ENCODE data around the gene DHX29.

DHX29 gene

DNA sequence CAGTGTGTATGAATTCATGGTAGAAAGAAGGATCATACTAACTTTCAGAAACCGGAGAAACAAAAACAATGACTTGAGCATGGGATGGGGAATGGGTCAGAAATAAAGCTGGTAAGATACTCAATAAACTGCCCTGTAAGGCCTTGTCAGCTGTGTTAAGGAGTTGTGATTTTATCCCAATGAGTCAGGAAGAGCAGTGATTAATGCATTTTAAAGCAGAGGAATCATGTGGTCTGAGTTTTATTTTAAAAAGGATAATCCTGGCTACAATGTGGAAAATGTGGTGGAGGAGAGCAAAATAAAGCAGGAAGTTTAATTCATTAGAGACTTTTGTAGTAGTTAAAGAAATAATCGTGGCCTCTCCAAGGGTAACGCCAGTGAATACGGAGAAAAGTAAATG is 28.7 kb downstream of the DHX29 start:
- TF ChIP-seq, protein P1, sequence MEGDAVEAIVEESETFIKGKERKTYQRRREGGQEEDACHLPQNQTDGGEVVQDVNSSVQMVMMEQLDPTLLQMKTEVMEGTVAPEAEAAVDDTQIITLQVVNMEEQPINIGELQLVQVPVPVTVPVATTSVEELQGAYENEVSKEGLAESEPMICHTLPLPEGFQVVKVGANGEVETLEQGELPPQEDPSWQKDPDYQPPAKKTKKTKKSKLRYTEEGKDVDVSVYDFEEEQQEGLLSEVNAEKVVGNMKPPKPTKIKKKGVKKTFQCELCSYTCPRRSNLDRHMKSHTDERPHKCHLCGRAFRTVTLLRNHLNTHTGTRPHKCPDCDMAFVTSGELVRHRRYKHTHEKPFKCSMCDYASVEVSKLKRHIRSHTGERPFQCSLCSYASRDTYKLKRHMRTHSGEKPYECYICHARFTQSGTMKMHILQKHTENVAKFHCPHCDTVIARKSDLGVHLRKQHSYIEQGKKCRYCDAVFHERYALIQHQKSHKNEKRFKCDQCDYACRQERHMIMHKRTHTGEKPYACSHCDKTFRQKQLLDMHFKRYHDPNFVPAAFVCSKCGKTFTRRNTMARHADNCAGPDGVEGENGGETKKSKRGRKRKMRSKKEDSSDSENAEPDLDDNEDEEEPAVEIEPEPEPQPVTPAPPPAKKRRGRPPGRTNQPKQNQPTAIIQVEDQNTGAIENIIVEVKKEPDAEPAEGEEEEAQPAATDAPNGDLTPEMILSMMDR (IDR thresholded peaks at IDR 0.05; ENCODE audit: low read depth, low read length, missing control alignments) = no peak
- DNase-seq (ENCODE audit: low read depth) = no peak
- H3K4me3 ChIP-seq (ENCODE audit: low read depth, low read length) = no peak overlapping the region

DNA sequence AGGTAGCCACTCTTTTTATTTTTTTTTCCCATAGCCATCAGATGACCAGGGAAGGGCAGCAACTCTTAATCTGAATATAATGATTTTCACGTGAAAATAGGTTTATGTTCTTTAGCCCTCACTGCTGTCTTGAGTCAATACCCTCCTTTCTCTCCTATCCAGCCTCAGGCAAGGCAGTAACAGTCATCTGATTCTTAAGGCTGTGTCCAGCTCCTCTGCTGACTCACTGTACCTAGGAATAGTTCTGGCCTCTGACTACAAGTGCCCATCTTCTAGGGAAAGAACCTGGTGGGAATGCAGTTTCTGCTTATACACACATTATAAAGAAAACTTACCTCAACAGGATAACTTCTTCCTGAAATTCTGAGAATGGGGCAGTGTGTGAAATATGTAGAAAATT is 30.7 kb downstream of the DHX29 start:
- no peak overlapping the region for H3K4me3 ChIP-seq (ENCODE audit: low read depth, low read length)
- TF ChIP-seq, protein P1 (IDR thresholded peaks at IDR 0.05; ENCODE audit: low read depth, low read length, missing control alignments) = no peak
- no peak for DNase-seq (ENCODE audit: low read depth)

DNA sequence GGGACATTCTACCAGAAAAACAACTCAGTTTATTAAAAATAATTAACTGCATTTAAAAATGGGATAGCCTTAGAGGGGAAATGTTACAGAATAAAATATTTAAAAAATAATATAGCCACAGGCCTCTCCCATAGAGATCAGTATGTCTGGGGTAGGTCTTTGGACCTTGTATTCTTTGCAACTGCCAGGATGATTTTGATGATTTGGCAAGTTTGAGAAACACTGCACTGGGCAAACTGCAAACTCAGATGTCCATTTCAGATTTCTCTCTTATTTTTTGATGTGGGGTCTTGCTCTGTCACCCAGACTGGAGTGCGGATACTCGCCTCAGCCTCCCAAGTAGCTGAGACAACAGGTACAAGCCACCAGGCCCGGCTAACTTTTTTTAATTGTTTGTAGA is 49.2 kb downstream of the DHX29 start:
- no peak overlapping the region for H3K4me3 ChIP-seq (ENCODE audit: low read depth, low read length)
- no peak for DNase-seq (ENCODE audit: low read depth)
- TF ChIP-seq, protein P1 (IDR thresholded peaks at IDR 0.05; ENCODE audit: low read depth, low read length, missing control alignments) = no peak

DNA sequence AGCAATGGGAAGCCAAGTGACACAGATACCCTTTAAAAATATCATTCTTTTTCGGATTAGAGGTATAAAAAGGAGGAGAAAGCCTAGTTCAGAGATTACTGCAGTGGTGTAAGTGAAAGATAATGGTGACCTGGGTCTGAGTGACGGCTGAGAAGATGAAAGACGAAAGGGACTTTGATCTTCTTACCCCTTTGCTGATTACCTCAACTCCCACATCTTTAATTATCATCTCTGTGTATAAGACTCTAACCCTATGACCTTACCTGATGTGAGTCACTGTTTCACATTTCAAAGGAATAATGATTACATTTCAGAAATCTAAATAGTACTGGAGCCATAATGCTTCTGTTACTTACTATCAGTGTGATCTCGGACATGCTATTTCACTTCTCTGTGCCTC is 52.7 kb downstream of the DHX29 start:
- H3K4me3 ChIP-seq (ENCODE audit: low read depth, low read length) = no peak overlapping the region
- DNase-seq (ENCODE audit: low read depth) = no peak
- TF ChIP-seq, protein P1 (IDR thresholded peaks at IDR 0.05; ENCODE audit: low read depth, low read length, missing control alignments) = no peak

DNA sequence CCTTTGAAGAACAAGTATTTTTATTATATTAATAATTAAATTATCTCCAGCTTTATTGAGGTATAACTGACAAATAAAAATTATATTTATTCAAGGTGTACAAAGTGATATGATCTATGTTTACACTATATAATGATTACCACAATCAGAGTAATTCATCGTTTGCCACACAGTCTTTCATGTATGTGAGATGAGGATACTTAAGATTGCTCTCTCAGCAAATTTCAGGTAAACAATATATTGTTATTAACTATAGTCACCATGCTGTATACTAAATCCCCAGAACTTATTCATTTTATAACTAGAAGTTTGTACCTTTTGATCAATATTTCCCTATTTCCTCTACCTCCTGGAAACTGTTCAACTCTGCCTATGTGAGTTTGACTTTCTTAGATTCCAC is 57.4 kb downstream of the DHX29 start:
- TF ChIP-seq, protein P1 (IDR thresholded peaks at IDR 0.05; ENCODE audit: low read depth, low read length, missing control alignments) = no peak
- DNase-seq (ENCODE audit: low read depth) = no peak
- no peak overlapping the region for H3K4me3 ChIP-seq (ENCODE audit: low read depth, low read length)

DNA sequence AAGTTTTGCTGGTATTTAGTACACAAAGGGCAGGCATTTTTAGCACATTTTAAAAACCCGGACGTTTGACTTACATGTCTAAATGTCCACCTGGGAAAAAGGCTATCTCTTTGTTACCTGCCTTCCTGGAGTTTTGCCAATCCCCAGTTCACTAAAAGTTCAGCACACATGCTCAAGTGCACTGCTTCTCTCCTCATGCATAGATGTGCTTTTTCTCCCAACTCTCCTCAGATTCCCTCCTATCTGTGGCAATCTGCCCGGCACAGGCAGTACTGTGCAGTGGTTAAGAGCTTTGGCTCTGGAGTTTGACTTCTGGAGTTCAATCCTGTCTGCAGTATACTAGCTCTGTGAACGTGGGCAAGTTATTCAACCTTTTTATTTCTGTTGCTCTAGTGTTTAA is 65.7 kb downstream of the DHX29 start:
- TF ChIP-seq, protein P1 (IDR thresholded peaks at IDR 0.05; ENCODE audit: low read depth, low read length, missing control alignments) = no peak
- DNase-seq (ENCODE audit: low read depth) = no peak
- H3K4me3 ChIP-seq (ENCODE audit: low read depth, low read length) = no peak overlapping the region

DNA sequence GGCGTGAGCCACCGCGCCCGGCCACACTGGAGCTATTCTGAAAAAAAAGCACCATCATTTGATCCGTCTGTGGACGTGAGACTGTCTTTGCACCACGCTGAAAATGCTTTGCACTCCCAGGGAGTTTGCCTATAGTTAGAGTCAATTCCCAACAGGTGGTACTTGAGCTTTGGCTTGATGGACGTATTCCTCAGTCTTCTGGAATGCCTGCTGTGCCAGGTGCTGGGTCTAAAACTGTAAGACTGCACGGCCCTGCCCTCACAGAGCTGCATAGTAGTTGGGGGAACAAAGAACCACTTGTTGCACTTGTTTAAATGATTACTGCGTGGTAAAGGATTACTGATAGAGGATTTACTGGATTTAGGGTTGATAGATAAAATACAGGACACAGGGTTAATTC is 70.7 kb downstream of the DHX29 start:
- no peak for DNase-seq (ENCODE audit: low read depth)
- H3K4me3 ChIP-seq (ENCODE audit: low read depth, low read length) = no peak overlapping the region
- TF ChIP-seq, protein P1 (IDR thresholded peaks at IDR 0.05; ENCODE audit: low read depth, low read length, missing control alignments) = no peak
